Suppressor macrophage treated with lipopolysaccharide for 4 hours (primary cell): ENCODE measurements around the gene COA8.

Experiments used
- DNase-seq: peaks from one replicate; pipeline ENCODE4 v3.0.0-alpha.2; 2020

Gene COA8

GRCh38 chr14:103627073-103628025, 64.6 kb downstream of the COA8 start:
- DNase-seq, result no peak

GRCh38 chr14:103628221-103628683, 65.5 kb downstream of the COA8 start:
- DNase-seq, result peak; percentile 92

GRCh38 chr14:103628684-103629502, 66.1 kb downstream of the COA8 start, which contains the start of gene KLC1:
KLC1 (plus strand) TSS chr14:103629211; CDS start chr14:103654565, 25,354 bp downstream.
- DNase-seq, result peak; percentile 86

GRCh38 chr14:103629503-103630121, 66.9 kb downstream of the COA8 start:
- peak; percentile 58 for DNase-seq

GRCh38 chr14:103630364-103631108, 67.8 kb downstream of the COA8 start:
- DNase-seq, result no peak

GRCh38 chr14:103633391-103633790, 70.6 kb downstream of the COA8 start:
- no peak for DNase-seq

GRCh38 chr14:103634156-103634555, 71.4 kb downstream of the COA8 start:
- DNase-seq, result no peak

GRCh38 chr14:103638594-103638993, 75.8 kb downstream of the COA8 start:
- DNase-seq, result no peak
